GOT3 (cell line): ENCODE results near the gene ATG12.

Source experiments
- DNase-seq: peaks from one replicate; lab custom pipeline; 2025; ENCODE audit warnings: mixed read lengths; lab: John Stamatoyannopoulos, UW

Gene ATG12

GRCh38 chr5:115806986-115807653 lies 34.2 kb downstream of the ATG12 start:
- no peak for DNase-seq

- no peak for DNase-seq
These were observed 39.4 kb downstream of the ATG12 start for GRCh38 chr5:115801984-115802383.

- DNase-seq: no peak
These were observed 40.2 kb downstream of the ATG12 start for GRCh38 chr5:115801152-115801551.

- no peak for DNase-seq
These were observed 41.3 kb downstream of the ATG12 start for GRCh38 chr5:115800108-115800507.

- no peak for DNase-seq
These were observed 43.1 kb downstream of the ATG12 start for GRCh38 chr5:115798252-115798651.

GRCh38 chr5:115796656-115797055 lies 44.7 kb downstream of the ATG12 start:
- no peak for DNase-seq

GRCh38 chr5:115795700-115796099 lies 45.7 kb downstream of the ATG12 start:
- no peak for DNase-seq

- DNase-seq: no peak
These were observed 52.9 kb downstream of the ATG12 start for GRCh38 chr5:115788440-115788839.

- DNase-seq: no peak
These were observed 53.9 kb downstream of the ATG12 start for GRCh38 chr5:115787426-115787825.

GRCh38 chr5:115785381-115786065 lies 55.8 kb downstream of the ATG12 start:
- no peak for DNase-seq

GRCh38 chr5:115778417-115778816 lies 62.9 kb downstream of the ATG12 start:
- DNase-seq: no peak
